GM12801 (cell line): ENCODE data around the gene CKAP2.

Experiments used
- CTCF ChIP-seq: IDR thresholded peaks from one replicate; pipeline ENCODE4 v1.5.1; 2011; ENCODE audit warnings: control low read depth; ENCODE audit not compliant: insufficient read length; ENCODE audit errors: extremely low read depth

Gene CKAP2

DNA sequence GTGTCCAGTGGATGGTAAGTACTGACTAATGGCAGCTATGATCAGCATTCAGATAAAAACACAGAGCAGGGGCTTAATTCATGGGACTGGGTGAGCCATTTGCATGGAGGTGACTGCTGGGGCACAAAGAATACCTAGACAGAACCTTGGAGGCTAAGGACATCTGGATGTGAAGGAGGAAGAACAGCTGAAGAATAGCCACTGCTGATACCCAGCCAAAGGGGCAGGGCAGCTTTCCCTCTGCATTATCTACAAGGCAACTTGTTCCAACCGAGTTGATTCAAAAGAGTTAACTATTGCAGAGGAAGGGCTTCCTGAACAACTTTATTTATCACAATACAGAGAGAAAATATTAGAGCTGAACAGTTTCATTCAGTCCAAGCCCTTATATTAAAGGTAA lies 36.2 kb upstream of the CKAP2 start:
- TF ChIP-seq CTCF, result no peak

- TF ChIP-seq CTCF, result no peak
These were observed 34.1 kb upstream of the CKAP2 start for GRCh38 chr13:52421216-52421615.

DNA sequence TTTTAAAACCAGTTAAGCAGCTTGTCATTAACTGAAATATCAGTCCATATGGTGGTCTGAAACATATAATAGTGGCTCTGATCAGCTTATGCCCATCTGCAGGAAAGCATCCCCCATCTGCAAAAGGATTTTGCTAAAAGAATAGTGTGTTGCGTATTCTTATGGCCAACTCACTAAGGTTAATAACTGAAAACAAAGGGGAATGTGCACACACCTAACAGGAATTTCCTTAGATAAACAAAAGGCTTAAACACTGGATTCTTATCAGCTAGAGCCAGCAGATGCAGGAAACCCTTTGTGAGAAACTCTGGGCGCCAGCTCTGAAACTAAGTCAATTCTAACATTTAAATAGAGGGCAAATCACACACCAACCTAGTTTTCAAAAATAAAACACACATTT lies 27.0 kb upstream of the CKAP2 start:
- no peak for TF ChIP-seq CTCF

GRCh38 chr13:52432456-52432855 lies 22.8 kb upstream of the CKAP2 start:
- TF ChIP-seq CTCF, result no peak

GRCh38 chr13:52446265-52446664 lies 9.0 kb upstream of the CKAP2 start:
- no peak for TF ChIP-seq CTCF

DNA sequence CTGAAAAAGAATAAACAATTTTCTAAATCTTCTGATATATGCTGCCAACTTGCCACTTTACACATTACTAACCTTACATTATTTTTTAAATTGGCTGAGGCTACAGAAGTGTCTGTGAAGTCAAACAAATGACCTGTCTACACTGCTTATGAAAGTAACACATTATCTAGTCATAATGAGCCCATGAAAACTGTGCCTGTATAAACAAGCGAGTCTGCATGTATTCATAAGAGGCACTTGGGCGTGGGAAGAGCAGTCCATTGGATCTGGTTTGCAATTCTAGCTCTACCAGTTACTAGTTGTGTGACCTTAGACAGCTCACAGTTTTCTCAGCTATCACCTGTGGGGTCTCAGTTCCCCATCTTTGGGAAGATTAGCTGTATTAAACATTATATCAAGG lies 7.9 kb upstream of the CKAP2 start:
- no peak for TF ChIP-seq CTCF

GRCh38 chr13:52447815-52448552 lies 7.3 kb upstream of the CKAP2 start:
- no peak for TF ChIP-seq CTCF
